HG02642 (cell line): ENCODE results near the gene NECAP2.
A peak's percentile ranks its signal among the peaks of the same experiment; 100 is the strongest.

Experiments used
- ATAC-seq: cut with Tn5 transposase; IDR thresholded peaks from one replicate; pipeline ENCODE4 v1.9.1; 2021; ENCODE audit warnings: mild to moderate bottlenecking; ENCODE audit not compliant: unreplicated experiment, poor library complexity

Gene NECAP2, protein sequence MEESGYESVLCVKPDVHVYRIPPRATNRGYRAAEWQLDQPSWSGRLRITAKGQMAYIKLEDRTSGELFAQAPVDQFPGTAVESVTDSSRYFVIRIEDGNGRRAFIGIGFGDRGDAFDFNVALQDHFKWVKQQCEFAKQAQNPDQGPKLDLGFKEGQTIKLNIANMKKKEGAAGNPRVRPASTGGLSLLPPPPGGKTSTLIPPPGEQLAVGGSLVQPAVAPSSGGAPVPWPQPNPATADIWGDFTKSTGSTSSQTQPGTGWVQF

DNA sequence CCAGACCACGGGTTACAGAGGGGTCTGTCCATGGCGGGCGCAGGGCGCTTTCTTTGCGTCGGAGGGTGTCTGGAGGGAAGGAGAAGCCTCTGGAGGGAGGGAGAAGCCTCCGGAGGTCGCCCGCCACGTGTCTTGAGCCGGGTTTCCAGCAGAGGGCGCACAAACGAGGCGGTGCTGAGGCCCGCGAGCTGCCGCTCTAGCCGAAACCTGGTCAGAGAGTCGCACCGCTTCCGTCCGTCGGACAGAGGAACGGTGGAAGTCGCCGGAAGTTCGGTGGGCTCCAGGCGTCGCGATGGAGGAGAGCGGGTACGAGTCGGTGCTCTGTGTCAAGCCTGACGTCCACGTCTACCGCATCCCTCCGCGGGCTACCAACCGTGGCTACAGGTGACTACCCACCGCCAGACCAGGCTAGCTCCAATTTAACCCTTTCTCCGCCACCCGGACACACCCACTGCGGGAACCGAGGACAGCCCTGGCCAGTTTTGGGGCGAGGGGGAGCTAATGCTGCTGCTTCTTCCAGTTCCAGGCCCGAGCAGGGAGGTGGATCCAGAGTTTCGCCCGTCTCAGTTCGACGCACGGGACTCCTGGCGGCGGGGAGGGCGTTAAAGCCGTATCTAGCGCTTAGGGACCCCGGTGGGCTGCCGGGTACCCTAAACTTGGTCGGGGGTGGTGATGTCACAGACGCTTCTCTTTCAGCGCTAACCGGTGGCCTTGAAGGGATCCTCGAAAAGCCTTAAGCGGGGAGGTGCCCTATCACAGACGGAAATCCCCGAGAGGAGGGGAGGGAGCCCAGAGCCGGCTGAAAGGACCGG is at the start of gene NECAP2:
NECAP2 (plus strand) TSS at position 255 of the 812 bp plus-strand sequence; CDS start at position 293, 38 bp downstream.
- ATAC-seq, result peak; percentile 91

GRCh38 chr1:16391411-16391810 is 49.1 kb upstream of the NECAP2 start:
- ATAC-seq, result no peak

- ATAC-seq, result no peak
These were observed 47.6 kb upstream of the NECAP2 start for GRCh38 chr1:16392740-16393569.

DNA sequence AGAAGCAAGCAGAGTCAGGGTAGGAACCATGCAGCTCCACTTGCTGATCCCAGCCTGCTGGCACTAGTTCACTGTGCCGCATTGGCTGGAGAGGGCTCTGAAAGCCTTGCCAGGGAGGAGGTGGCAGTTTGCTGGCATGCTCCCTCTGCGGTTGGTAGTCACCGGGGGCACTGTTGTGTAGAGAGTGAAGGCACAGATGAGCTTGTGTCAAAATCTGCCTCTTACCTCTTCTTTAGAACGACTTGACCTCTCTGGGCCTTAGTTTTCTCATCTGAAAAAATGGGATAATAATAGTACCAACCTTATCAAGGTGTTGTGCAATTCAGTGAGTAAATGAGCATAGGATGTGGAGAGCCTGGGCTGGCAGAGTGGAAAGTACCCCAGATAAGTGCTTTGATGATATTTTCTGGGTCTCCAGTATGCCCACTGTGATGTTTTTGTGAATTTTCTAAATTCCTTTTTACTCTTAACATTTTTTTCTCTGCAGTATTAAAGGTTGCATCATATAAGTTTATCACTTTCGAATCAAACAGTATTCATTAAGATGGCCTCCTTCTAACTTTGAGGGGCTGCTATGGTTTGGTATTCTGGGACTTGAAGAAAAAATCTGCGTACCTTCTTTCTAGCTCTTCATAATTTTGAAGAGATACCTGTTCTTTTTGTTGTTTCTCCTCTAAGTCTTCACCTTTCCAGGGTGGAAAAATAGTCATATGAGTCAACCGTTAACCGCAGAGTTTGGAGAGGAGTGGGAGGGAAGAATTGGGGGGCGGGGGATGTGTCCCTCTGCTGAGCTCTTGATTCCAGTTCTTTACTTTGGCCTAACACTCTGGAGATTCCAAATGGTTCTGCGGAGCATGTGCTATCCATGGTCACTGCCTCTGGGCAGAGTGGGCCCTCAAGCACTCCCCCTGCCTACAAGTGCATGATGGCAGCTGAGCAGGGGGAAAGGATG is 46.7 kb upstream of the NECAP2 start:
- ATAC-seq, result no peak

- ATAC-seq, result no peak
These were observed 45.5 kb upstream of the NECAP2 start for GRCh38 chr1:16394977-16395376.

DNA sequence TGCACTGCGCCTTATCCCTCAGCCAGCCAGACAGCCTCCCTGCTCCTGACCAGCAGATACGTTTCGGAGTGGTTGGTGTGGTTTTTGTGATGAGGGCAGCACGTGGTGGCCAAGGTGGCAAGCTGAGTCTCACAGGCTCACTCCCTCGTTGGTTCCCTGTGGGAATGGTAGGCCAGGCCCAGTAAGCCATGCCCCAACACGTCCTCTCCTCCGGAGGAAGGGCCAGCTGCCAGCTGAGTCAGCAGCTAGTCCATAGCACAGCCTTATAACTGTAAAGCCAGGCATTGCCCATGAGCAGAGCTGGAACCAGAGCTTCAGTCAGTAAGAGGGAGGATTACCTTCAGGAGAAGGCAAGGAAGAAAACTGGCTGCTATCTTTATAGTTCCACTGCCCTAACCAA is 43.9 kb upstream of the NECAP2 start:
- ATAC-seq, result no peak

- ATAC-seq, result no peak
These were observed 43.4 kb upstream of the NECAP2 start for GRCh38 chr1:16397120-16397519.

GRCh38 chr1:16398371-16398953 is 42.1 kb upstream of the NECAP2 start:
- no peak for ATAC-seq

DNA sequence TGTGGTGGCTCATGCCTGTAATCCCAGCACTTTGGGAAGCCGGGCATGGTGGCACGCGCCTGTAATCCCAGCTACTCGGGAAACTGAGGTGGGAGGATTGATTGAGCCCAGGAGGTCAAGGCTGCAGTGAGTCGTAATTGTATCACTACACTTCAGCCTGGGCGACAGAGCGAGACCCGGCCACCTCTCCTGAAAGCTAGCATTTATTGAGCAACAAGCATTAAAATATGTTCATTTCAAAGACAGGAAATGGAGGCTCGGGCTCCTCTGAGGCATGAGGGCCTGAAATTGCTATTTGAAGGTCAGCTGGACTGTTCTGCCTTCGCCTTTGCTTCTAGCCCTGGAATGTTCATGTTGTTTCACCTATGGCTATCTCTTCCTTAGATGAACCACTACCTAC is 37.8 kb upstream of the NECAP2 start:
- no peak for ATAC-seq

GRCh38 chr1:16405441-16405840 is 35.1 kb upstream of the NECAP2 start:
- no peak for ATAC-seq

DNA sequence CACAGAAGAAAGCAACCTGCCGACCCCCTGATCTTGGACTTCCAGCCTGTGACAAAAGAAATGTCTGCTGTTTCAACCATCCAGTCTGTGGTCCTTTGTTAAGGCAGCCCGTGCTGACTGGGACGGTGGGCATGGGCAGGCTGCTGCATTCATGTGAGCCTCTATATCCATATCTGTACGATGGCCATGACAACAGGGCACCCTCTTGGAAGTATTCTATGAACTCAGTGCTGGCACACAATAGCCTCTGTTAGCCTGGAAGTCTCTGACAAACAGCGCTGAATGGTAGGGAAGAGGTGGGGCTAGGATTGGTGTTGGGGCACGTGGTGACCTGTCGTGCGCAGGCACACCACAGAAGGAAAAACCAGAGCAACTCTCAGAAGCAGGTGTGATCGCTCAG is 33.7 kb upstream of the NECAP2 start:
- ATAC-seq, result no peak

DNA sequence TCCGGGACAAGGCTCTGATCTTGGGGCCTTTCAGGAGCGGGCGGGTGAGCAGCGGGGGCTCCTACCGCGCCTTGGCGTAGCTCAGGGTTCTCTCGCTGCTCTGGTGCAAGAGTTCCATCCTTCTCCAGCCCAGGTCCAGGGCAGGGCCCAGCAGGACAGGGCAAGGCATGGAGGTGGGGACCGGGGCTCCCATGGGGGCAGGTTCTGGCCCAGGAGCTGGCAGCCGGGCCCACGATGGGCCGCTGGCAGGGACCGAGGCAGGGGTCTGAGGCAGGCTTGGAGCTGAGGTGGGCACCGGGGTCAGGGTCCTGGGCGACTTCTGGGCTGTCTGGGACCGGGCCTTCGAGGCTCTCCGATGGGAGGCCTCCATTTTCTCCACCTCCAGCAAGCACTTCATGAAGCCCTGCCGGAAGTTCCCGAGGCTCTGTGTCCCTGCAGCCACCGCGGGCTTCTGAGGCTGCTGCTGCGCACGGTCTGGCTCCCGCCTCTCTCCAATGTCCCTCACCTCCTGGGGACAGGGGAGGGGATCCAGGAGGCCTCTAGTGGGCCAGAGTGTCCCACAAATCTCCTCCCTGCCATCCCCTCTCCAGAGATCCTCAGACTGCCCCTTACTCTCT is 30.9 kb upstream of the NECAP2 start:
- ATAC-seq, result no peak

- ATAC-seq, result no peak
These were observed 29.7 kb upstream of the NECAP2 start for GRCh38 chr1:16410803-16411202.

GRCh38 chr1:16413191-16413590 is 27.3 kb upstream of the NECAP2 start:
- ATAC-seq, result no peak

GRCh38 chr1:16418823-16419425 is 21.6 kb upstream of the NECAP2 start:
- ATAC-seq, result no peak

DNA sequence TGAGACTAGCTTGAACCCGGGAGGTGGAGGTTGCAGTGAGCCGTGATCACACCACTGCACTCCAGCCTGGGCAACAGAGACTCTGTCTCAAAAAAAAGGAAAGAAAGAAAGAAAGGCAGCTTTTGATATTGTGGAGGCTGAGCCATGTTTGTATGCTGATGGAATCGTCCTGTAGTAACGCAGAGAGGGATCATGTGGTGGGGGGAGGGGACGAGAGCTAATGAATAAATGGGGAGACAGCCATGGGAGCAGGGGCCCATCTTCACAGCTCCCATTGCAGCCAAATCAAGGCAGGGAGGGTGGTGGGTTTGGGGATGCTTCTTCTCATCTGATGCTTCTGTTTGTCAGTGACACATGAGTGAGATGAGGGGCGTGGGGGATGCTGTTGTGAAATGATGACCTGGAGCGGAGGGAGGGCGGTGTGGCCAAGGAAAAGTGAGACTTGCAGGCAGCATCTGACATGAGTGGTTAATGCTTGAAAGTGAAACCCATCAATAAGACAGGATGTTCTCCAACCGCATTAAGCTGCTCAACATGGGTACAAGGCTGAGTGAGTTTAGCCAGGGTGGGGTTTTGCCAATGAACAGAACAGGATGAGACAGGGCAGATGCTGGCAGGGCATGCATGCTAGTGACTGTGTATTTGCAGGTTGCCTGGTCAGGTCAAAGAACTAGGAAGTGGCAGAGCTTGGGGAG is 20.0 kb upstream of the NECAP2 start:
- peak; percentile 57 for ATAC-seq

GRCh38 chr1:16421201-16421600 is 19.3 kb upstream of the NECAP2 start:
- no peak for ATAC-seq

DNA sequence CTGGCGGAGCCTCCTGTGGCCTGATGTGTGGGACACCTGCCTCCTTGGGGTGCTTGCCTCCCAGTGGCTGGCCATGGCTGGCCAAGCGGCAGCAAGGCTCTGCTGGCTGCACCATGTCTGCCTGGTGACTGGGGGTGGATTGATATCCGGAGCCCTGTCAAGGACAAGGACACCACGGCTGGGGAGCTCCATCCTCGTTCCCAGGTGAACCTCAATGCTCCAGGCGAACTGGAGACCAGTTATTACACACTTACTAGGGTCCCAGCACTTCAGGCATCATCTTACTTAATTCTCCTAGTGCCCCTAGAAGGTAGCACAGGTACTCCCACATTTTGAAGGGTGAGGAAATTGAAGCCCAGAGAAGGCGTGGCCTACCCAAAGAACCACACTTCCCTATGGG is 18.5 kb upstream of the NECAP2 start:
- no peak for ATAC-seq
